HL-60/S4 treated with retinoic acid at 250 ng/mL for 4 days and 3 days (cell line): Measurements from ENCODE around the gene PACS2.

Experiments used
- in situ Hi-C: fragments of 300-500 bp; cut with MboI; formaldehyde crosslinking; loops from 2 replicates; pipeline ENCODE4 v1.7.0; 2022; ENCODE audit warnings: low sequenced_read_pairs

PACS2 gene

DNA sequence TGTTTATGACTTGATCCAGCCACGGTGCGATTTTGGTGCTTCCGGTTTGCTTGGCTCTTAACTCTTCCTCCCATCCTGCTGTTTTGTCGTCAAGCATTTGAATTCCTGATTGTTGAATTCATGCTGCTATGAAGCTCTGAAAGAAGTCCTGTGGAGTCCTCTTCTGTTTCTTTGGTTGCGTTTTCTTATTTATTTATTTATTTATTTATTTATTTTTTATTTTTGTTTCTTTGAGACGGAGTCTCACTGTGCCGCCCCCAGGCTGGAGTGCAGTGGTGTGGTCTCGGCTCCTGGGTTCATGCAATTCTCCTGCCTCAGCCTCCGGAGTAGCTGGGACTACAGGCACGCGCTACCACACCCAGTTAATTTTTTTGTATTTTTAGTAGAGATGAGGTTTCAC, 102.1 kb downstream of the PACS2 start:
- in situ Hi-C loops = no loop called here

DNA sequence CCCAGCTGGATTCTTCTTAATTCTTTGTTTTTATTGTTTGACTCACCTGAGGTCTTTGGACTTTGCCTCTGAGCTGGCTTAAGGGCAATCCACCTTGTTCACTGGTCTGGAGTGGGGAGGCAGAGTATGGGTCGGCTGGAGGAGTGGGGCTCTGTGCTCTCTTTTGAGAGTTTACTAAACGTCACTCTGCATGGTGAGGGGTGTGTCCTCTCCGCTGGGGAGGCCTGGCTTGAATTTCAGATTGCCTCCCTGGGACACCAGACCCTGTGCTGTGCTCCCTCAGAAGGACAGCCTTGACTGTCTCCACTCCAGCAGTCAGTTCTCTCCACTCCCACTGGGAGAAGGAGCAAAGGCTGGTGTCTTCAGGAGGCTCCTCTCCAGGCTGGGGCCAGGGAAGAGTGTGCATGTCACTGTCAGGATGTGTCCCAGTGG, 103.2 kb downstream of the PACS2 start:
- in situ Hi-C loops = no loop called here

DNA sequence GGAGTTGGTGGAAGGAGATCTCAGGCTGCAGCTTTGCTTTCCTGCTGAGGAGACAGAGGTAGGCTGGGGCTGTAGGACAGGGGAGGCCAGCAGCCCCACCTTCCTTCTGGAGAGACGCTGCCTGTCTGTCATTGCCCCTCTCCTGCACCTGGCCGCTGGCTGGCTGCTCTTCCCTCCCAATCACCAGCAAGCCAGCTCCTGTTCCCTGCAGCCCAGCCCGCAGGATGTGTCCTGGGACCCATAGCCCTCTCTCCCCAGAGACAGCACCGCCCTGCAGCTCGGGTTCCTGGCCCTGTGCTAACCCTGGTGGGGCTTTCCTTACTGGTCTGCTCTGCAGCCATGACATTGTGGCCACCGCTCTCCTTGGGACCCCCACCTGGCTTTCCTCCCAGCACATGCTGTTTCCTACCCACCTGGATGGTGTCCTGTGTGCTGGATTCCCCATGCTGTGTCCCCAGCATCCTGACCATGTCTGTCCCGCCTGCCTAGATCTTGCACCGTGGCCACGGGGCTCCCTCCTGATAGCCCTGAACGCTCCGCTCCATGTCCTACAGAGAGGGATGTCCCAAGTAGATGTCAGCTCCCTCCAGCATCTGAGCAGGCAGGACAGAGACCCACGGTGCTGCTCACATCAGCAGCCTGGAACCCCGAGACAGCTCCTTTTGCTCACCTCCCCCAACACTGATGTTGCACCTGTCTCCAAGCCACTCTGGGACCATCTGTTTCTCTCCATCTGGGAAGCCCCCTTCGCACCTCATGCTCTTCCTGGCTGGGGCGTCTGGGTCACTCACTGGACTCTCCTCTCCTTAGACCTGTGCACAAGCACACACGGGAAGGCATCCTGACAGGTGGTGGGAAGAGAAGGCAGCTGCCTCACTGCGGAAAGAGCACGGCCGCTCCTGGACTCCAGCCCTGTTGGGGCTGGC, 104.0 kb downstream of the PACS2 start:
- in situ Hi-C loops = no loop called here

DNA sequence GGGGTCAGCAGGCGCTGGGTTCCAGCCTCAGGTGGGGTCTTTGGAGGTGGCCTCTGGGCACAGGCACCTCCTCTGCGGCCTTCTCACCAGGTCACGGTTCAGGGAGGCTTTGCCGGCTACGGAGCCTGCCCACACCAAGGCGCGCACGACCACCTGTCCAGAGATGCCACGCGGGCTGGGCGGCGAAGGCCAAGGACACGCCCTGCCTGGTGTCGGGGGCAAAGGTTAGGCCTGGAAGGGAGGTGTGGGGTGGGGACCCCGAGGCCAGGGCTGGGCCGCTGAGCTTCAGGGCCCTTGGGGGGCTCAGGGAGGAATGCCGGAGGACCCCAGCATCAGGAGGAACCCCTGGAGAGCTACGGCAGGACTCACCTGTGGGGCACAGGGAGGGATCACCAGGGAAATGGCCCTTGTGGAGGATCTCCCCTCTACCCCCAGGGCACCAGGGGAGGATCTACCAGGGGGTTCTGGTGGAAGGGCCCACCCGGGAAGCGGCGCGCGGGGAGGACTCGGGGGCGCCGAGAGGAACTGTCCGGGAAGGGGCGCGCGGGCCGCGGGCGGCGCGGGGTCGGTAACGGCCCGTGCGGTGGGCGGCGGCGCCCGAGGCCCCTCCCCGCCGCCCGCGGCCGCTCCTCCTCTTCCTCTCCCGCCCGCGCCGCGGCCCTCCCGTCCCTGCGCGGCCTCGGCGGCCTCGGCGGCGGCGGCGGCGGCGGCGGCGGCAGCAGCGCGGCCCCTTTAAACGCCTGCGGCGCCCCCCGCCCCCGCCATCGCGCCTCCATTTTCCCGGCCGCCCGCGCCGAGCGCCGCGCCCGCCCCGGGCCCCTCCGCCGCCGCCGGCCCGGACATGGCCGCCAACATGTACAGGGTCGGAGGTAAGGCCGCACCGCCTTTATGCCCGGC, 104.9 kb downstream of the PACS2 start, which contains the start of gene MTA1:
Gene MTA1, plus strand, starts transcription at position 633 of the 897 bp plus-strand sequence. Its CDS starts 209 bp downstream, at position 842.
- in situ Hi-C loops = no loop called here

DNA sequence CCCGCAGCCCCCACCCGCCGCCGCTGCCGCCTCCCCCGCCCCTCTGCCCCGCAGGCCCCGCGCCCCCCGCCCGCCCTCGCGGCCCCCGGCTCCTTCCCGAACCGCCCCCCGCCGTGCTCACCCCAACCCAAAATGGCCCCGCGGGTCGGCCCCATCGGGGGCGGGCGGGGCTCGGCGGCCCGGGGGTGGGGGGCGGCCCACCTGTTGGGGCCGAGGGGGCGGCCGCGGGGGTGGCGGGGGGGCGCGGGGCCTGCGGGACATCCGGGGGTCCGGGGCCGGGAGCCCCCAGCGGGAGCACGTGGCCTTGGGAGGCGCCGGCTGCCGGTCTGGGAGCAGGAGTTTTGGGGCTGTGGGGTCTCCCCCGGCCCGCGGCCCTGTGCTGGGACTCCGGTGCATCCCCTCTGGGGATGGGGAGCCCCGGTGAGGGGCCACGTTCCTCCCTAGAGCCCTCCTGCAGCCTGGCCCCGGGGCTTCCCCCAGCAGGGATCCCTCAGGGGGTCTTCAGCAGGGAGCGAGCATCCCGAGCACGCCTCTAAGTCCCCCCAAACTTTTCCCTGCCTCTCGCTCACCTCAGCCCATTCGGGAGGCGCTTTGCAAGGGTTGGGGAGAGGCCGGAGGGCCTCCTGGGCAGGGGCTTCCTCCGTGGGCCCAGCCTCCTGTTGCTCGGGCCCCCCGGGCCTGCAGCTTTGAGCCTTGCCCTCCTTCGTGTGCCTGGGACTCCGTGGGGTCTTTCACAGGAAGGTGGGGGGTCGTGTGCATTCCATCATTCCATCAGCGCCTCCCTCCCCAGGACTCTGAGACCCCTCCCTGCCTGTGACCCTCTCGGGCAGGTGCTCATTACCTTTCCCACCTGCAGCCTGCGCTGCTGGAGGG, 105.8 kb downstream of the PACS2 start:
- in situ Hi-C loops = no loop called here

DNA sequence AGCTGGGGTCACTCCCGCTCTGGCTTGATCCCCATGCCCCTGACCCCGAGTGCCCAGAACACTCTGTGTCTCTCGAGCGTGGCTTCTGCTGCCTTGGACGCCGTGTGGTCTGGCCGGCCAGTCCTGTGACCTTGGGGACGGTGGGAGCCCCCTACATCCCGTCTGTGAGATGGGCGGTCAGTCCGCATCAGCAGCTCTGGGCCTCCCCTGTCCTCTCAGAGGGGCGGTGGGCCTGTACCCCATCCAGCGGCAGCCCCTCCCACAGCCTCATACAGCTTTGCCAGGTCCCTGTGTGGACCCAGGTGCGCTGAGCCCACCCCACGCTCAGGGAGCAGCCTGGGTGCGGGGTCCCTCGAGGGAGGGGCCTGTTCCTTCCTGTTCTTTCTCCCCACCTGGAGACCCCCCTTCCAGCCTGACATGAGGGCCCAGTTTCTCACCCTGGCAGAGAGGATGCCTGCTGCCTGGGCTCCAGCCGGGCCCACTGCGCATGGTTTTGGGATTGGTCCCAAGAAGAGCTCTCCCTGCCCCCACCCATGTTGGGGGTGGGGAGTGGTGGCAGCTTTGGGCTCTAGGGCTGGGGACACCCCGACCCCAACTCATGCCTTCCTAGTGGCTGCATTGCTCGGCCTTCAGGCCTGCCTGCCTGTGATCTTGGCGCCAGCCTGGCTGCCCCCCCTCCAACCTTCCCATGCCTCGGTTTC, 106.6 kb downstream of the PACS2 start:
- in situ Hi-C loops = no loop called here

DNA sequence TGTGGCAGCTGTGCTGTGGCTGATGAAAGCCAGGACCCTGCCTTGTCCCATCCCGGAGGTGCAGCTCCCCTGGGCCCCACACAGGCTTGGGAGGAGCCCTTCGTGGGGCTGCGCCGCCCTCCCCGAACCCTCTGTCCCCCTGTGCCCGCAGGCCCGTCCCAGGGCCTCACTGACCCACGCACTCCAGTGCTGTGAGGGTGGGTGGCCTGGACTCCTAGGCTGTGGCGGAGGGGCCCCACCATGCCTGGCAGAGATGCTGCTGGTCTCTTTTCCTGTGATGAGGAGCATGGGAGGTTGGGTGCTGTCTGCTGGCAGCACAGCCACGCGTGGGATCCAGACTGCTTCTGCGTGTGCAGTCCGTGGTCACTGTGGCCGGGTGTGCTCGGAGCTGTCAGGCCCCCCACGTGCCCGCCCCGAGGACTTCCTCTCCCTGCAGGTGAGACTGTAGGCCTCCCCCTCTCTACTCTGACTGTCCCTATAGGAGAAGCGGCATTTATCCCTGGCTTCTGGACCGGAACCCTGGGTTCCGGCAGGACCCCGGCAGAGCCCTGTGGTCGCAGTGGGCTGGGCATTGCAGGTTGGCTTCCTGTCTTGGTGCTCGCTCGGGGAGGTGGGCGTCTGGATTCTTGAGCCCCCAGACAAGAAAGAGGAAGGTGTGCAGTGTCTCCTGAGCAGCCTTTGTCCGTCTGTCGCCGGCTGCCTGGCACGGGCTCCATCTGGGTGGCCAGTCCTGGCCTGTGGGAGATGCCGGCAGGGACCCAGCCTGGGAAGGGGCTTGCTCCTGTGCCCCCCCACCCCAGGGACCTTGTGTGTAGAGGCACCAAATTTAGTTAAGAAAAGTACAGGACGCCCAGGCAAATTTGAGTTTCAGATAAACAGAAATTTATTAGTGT, 107.4 kb downstream of the PACS2 start:
- in situ Hi-C loops = no loop called here

DNA sequence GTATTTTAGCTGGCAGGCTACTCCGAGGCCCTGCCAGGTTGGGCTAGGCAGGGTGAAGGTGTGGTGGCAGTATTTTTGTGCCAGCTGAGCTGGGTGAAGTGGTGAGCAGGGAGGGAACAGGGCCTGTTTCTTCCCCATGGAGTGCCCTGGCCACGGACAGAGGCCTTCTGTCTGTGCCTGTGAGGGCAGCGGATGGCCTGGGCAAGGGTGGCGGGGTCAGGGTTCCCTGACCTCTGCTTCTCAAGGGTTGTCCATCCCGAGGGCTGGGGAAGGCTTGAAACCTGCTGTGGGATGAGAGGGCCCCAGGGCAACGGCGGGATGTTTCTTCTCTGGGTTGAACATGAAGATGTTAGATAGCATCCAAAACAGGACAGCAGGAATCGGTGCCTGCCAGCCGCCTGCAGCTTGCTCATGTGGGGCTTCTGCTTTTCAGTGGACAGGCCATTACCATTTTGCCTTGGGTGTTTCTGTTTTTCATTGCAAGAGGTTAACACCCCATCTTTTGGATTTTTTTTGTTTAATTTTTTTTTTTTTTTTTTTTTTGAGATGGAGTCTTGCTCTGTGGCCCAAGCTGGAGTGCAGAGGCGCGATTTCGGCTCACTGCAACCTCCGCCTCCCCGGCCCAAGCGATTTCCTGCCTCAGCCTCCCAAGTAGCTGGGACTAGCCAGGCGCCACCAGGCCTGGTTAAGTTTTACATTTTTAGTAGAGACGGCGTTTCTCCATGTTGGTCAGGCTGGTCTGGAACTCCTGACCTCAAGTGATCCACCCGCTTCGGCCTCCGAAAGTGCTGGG, 108.3 kb downstream of the PACS2 start:
- in situ Hi-C loops = no loop called here

DNA sequence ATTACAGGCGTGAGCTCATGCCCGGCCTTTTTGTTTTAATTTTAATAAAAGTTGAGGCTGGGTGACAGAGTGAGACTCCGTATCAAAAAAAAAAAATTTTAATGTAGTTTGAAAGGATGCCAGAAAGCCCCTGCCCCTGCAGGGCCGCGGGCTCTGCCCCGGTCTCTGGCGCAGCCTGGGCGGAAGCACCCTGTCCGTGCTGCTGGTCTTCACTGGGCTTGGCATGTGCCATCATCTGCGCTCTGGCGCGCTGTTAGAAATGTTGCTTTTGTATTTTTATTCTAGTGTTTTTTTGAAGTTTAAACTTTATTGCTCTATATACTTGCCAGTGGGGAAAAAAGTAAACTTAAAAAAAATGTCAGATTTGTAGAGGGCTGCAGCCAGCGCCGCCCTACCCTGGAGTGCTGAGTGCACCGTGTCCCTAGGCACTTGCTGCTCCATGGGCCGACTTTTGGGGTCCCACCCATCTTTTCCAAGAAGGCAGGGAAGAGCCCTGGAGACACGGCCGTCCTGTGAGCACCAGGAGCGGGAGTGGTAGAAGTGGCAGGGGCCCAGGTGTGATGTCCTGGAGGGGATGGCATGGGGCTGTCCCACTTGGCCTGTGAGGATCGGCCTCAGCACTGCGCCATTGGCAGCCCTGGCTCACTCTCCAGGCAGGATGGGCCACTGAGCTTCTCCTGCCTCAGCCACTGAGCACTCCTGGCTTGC, 109.1 kb downstream of the PACS2 start:
- in situ Hi-C loops = no loop called here

DNA sequence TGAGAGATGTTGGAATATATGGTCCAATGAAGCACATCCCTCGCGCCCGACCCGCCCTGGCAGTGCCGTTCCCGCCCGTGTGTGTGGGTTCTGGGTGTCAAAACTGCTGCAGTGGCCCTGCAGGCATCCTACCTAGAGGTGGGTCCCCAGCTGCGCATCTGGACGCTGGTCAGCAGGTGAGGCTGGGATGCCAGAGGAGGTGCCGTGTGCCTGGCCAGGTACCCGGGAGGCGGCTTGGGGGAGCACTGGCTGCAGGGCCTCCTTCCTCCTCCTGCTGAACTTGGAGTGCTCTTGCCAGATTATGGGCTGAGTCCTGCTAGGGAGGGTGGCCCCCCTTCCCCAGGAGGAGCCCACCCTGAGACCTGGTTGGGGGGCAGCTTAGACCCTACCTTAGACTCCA, 110.3 kb downstream of the PACS2 start:
- in situ Hi-C loops = no loop called here

DNA sequence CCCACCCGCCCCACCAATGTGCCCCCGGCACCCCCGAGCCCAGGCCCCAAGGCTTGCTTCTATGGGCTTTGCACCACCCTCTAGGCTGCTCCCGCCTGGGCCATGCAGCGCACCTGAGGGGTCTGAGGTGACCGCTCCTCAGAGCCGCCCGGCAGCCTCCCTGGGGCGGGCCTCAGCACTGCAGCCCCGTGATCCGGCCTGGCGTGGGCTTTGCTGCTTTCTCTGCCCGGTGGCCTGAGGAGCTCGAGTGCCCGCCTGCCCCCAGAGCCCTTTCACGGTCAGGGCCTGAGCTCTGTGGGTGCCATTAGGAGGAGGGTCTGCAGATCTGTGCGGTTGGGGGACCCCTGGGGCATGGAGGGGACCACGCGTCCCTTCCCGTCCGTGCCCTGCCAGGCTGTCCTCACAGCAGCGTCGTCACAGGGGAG, 111.3 kb downstream of the PACS2 start:
- in situ Hi-C loops = no loop called here

DNA sequence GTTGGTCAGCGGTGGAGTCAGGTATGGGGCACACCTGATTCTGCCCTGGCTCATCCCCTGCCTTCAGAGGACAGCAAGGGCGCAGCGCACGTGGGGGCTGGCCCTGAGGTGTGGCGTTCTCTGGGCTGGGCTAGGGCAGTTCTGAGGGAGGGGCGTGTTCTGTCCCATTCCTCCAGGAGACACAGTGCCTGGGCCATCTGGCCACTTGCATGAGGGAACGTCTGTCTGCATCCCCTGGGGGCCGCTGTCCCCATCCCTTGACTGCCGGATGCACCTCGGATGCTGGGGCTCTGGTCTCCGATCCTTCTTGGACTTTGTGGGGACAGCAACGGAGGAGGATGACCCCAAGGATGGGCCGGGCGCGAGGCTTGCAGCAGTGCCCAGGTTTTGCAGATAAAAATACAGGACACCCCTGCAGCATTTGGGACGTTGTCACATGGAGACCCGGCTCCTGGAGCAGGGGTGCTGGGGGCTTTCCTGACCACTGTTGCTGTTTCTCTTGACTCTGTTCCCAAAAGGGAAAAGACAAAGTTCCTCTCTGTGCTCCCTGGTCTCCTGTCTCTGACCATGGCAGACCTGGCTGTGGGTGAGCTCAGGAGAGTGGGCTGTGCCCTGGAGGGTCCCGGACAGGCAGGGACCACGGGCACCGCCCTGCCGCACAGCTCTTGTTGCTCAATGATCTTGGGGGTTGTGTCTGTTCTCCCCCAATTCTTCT, 112.0 kb downstream of the PACS2 start:
- in situ Hi-C loops = no loop called here

DNA sequence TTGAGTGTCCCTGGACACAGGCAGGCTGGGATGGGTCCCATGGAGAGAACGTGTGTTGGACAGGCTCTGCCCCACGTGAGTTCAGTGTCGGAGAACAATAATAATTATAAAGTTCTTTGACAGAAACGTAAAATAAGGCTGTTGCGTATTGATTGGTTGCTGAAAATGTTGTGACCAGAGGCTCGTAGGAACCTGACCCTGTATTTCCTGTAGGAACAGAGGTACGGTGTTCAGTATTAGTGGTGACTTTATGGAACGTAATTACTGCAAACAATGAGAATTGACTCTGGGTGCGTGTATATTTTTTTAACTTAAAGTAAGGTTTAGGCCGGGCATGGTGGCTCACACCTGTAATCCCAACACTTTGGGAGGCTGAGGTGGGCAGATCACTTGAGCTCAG, 112.9 kb downstream of the PACS2 start:
- in situ Hi-C loops = no loop called here

DNA sequence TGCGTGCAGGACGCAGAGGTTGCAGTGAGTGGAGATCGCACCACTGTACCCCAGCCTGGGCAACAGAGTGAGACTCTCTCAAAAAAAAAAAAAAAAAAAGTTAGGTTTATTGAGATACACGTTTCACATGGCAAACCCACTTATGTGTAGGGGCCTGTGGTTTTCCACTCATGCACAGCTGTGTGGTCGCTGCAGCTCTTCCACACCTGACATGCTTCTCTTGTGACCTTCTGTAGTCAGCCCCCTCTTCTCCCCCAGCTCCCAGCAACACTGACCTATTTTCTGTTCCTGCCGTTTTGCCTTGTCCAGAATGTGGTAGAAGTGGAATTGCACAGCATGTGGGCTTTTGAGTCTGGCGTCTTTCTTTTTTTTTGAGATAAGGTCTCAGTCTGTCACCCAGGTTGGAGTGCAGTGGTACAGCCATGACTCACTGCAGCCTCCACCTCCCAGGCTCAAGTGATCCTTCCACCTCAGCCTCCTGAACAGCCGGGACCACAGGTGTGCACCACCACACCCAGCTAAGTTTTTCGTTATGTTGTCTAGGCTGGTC, 113.5 kb downstream of the PACS2 start:
- in situ Hi-C loops = no loop called here

DNA sequence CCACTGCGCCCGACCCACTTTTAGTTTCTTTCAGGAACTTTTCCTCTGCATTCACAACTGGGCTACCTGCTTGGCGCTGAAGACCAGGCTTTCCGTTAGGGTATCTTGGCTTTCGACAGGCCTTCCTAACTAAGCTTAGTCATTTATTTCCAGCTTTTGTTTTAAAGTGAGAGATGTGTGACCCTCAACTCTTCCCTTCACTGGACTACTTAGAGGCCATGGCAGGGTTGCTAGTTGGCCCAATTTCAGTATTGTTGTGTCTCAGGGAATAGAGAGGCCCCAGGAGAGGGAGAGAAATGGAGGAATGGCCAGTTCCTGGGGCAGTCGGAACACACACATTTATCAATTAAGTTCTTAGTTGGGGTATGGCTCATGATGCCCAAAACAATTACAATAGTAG, 115.5 kb downstream of the PACS2 start:
- in situ Hi-C loops = no loop called here

DNA sequence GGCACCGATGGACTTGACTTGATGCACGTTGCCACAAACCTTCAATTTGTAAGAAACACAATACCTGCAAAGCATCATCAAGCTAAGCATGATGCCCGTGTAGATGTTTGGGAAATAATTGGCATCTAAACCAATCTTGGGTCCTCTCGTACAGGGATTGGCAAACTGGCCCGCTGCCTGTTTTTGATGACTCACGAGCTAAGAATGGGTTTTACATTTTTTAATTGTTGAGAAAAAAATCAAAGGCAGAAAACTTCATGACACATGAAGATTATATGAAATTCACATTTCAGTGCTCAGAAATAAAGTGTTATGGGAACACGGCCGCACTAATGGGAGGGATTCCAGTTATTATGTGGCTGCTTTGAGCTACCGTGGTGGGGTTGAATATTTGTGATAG, 116.0 kb downstream of the PACS2 start:
- in situ Hi-C loops = no loop called here

DNA sequence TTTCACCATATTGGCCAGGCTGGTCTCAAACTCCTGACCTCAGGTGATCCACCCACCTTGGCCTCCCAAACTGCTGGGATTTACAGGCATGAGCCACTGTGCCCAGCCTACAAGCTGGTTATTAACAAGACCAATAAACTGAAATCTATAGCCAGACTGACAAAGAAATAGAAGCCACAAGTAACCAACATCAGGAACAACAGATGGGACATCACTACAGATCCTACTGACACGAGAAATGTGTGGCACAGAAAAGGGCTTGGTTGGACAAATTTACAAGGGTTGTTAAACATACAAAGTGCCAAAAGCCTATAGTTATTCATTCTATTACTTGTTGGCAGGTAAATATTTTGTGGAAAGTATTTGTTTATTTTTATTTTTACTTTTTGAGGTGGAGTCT, 116.7 kb downstream of the PACS2 start:
- in situ Hi-C loops = no loop called here
